Ishikawa (cell line): ENCODE results near the gene MTG1.

ENCODE experiments used
- CEBPB ChIP-seq: IDR thresholded peaks from 2 replicates; pipeline ENCODE4 v1.6.1; 2012
- CREB1 ChIP-seq: IDR thresholded peaks from 2 replicates; pipeline ENCODE4 v1.6.1; 2012; ENCODE audit warnings: low read depth
- EGR1 ChIP-seq: IDR thresholded peaks from 2 replicates; pipeline ENCODE4 v1.6.1; 2012
- EP300 ChIP-seq: IDR thresholded peaks from 2 replicates; pipeline ENCODE4 v1.6.1; 2012; ENCODE audit warnings: borderline replicate concordance
- FOXM1 ChIP-seq: IDR thresholded peaks from 2 replicates; pipeline ENCODE4 v1.6.1; 2012; ENCODE audit warnings: low read depth, borderline replicate concordance
- NFIC ChIP-seq: IDR thresholded peaks from 2 replicates; pipeline ENCODE4 v1.6.1; 2012
- RAD21 ChIP-seq: IDR thresholded peaks from 2 replicates; pipeline ENCODE4 v1.6.1; 2012; ENCODE audit warnings: low read depth
- TAF1 ChIP-seq: IDR thresholded peaks from 2 replicates; pipeline ENCODE4 v1.6.1; 2012; ENCODE audit warnings: low read depth, mild to moderate bottlenecking
- TCF12 ChIP-seq: IDR thresholded peaks from 2 replicates; pipeline ENCODE4 v1.6.1; 2012; ENCODE audit warnings: low read depth
- TEAD4 ChIP-seq: IDR thresholded peaks from 2 replicates; pipeline ENCODE4 v1.6.1; 2012
- YY1 ChIP-seq: IDR thresholded peaks from 2 replicates; pipeline ENCODE4 v1.6.1; 2012; ENCODE audit warnings: low read depth
- ZBTB7A ChIP-seq: IDR thresholded peaks from 2 replicates; pipeline ENCODE4 v1.6.1; 2012; ENCODE audit warnings: low read depth
- TF ChIP-seq, protein P1 (sequence below): IDR thresholded peaks from 2 replicates; pipeline ENCODE4 v1.6.1; 2012
- TF ChIP-seq, protein P2 (sequence below): IDR thresholded peaks from 2 replicates; pipeline ENCODE4 v1.6.1; 2012; ENCODE audit warnings: low read depth, mild to moderate bottlenecking
- TF ChIP-seq, protein P3 (sequence below): IDR thresholded peaks from 2 replicates; pipeline ENCODE4 v1.6.1; 2012

Gene MTG1

DNA sequence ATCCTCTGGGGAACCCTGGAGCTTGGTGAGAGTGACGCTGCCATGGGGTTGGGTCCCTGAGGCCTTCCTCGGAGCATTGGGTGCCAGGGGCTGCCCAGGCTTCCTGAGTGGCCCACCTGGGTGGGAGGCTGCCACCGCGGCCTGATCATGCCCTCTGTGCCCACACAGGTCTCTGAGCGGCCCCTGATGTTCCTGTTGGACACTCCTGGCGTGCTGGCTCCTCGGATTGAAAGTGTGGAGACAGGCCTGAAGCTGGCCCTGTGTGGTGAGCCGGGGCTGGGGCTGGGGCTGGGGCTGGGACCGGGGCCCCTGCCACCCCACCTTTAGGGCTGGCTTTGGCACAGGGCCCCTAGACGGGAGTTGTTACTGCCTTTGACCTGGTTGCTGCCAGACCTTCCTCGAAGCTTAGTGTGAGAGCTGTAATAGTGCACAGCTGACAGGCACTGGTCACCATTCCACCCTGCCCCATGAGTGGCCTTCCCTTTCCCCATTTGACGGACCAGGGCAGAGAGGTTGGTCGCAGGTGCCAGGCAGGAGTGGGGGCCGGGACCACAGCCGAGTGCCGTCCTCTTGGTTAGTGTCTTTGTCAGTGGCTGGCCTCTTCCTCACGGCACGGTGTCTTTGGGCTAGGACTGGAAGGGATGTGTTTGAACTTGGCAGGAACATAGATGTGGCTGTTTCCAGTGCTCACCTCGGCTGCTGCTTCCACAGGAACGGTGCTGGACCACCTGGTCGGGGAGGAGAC, 8.2 kb downstream of the MTG1 start:
- TF ChIP-seq RAD21 = no peak
- no peak for TF ChIP-seq EGR1
- no peak for TF ChIP-seq ZBTB7A
- TF ChIP-seq, protein P1, sequence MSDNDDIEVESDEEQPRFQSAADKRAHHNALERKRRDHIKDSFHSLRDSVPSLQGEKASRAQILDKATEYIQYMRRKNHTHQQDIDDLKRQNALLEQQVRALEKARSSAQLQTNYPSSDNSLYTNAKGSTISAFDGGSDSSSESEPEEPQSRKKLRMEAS = no peak
- TF ChIP-seq EP300 = no peak
- TF ChIP-seq TCF12 = no peak
- TF ChIP-seq NFIC = no peak
- TF ChIP-seq TEAD4 = no peak
- TF ChIP-seq, protein P2, sequence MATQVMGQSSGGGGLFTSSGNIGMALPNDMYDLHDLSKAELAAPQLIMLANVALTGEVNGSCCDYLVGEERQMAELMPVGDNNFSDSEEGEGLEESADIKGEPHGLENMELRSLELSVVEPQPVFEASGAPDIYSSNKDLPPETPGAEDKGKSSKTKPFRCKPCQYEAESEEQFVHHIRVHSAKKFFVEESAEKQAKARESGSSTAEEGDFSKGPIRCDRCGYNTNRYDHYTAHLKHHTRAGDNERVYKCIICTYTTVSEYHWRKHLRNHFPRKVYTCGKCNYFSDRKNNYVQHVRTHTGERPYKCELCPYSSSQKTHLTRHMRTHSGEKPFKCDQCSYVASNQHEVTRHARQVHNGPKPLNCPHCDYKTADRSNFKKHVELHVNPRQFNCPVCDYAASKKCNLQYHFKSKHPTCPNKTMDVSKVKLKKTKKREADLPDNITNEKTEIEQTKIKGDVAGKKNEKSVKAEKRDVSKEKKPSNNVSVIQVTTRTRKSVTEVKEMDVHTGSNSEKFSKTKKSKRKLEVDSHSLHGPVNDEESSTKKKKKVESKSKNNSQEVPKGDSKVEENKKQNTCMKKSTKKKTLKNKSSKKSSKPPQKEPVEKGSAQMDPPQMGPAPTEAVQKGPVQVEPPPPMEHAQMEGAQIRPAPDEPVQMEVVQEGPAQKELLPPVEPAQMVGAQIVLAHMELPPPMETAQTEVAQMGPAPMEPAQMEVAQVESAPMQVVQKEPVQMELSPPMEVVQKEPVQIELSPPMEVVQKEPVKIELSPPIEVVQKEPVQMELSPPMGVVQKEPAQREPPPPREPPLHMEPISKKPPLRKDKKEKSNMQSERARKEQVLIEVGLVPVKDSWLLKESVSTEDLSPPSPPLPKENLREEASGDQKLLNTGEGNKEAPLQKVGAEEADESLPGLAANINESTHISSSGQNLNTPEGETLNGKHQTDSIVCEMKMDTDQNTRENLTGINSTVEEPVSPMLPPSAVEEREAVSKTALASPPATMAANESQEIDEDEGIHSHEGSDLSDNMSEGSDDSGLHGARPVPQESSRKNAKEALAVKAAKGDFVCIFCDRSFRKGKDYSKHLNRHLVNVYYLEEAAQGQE = no peak
- TF ChIP-seq, protein P3, sequence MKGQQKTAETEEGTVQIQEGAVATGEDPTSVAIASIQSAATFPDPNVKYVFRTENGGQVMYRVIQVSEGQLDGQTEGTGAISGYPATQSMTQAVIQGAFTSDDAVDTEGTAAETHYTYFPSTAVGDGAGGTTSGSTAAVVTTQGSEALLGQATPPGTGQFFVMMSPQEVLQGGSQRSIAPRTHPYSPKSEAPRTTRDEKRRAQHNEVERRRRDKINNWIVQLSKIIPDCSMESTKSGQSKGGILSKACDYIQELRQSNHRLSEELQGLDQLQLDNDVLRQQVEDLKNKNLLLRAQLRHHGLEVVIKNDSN = no peak
- TF ChIP-seq FOXM1 = no peak
- TF ChIP-seq YY1 = no peak

DNA sequence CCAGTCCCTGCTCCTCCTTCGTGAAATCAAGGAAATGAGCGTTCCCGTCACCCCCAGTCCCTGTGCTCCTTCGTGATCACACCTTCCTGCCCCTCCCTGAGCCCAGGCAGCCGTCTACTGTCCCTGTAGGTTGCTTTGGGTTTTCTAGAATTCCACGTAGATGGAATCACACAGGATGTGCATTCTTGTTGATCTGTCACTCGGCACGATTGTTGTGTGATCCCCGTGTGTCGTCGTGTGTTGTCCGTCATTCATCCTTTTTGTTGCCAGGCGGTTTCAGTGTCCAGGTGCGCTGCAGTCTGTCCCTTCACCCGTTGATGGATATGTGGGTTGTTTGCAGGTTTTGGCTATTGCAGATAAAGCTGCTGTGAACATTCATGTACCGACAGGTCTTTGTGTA, 9.4 kb downstream of the MTG1 start:
- TF ChIP-seq ZBTB7A (no peak), EP300 (no peak), CEBPB (no peak), TCF12 (no peak), FOXM1 (no peak), TAF1 (no peak), RAD21 (no peak), EGR1 (no peak)
- TF ChIP-seq, protein P1 = no peak

DNA sequence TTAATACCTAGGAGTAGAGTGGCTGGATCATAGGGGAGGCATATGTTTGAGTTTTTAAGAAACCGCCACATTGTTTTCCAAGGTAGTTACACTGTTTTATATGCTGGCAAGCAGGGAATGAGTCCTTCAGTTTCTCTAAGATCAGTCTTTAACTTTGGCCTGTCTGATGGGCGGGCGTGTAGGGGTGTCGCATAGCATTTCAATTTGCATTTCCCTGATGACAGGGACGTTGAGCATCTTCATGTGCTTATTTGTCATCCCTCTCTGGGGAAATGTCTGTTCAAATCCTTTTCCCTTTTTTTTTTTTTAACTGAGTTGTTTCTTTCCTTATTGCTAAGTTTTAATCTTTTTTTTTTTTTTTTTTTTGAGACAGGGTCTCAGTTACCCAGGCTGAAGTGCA, 9.8 kb downstream of the MTG1 start:
- TF ChIP-seq YY1 (no peak), FOXM1 (no peak), NFIC (no peak), ZBTB7A (no peak), CEBPB (no peak), EP300 (no peak), CREB1 (no peak), EGR1 (no peak)
- TF ChIP-seq, protein P1 = no peak

DNA sequence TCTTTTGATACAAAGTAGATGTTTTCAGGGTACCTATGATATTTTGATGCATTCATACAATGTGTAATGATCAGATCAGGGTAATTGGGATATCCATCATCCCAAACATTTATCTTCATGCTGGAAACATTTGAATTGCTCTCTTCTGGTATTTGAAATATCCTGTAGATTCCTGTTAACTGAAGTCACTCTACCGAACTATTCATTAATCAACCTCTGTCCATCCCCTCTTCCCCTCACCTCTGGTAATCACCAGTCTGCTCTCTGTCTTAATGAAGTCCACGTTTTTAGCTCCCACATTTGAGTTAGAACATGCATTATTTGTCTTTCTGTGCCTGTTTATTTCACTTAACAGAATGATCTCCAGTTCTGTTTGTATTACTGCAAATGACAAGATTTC, 11.3 kb downstream of the MTG1 start:
- TF ChIP-seq RAD21 = no peak
- no peak for TF ChIP-seq EP300
- TF ChIP-seq, protein P3 = no peak
- TF ChIP-seq, protein P2 = no peak
- TF ChIP-seq CREB1 = no peak
- TF ChIP-seq YY1 = no peak
- TF ChIP-seq, protein P1 = no peak

DNA sequence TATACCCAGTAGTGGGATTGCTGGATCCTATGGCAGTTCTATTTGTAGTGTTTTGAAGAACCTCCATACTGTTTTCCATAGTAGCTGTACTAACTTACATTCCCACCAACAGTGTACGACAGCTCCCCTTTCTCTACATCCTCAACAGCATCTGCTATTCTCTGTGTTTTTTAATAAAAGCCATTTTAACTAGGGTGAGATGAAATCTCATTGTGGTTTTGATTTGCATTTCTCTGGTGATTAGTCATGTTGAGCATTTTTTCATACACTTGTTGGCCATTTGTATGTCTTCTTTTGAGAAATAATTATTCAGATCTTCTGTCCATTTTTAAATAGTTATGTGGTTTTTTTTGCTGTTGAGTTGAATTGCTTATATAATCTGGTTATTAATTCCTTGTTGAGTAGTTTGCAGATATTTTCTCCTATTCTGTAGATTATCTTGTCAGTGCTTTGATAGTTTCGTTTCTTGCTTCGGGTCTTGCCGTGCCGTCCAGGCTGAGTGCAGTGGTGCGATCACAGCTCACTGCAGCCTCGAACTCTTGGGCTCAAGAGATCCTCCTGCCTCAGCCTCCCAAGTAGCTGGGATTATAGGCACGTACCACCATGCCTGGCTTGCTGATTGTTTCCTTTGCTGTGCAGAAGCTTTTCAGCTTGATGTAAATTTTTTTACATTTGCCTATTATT, 12.0 kb downstream of the MTG1 start:
- TF ChIP-seq, protein P2 = no peak
- TF ChIP-seq TEAD4 = no peak
- no peak for TF ChIP-seq CREB1
- TF ChIP-seq EP300 = no peak
- TF ChIP-seq RAD21 = no peak
- TF ChIP-seq ZBTB7A = no peak
- no peak for TF ChIP-seq EGR1
- no peak for TF ChIP-seq NFIC
- no peak for TF ChIP-seq FOXM1
- no peak for TF ChIP-seq YY1
- TF ChIP-seq CEBPB = no peak
- TF ChIP-seq TCF12 = no peak
